Measurements from ENCODE around the gene FDXR. TPM values are rescaled to one million over a fixed set of nuclear protein-coding genes. Genes with fewer than 3 reads are reported as not detected.
"Not testable (repeated sequence)": the region's sequence is repeated elsewhere in the genome, so short reads cannot be mapped to it uniquely, and the experiment has no call there.

The FDXR gene, protein sequence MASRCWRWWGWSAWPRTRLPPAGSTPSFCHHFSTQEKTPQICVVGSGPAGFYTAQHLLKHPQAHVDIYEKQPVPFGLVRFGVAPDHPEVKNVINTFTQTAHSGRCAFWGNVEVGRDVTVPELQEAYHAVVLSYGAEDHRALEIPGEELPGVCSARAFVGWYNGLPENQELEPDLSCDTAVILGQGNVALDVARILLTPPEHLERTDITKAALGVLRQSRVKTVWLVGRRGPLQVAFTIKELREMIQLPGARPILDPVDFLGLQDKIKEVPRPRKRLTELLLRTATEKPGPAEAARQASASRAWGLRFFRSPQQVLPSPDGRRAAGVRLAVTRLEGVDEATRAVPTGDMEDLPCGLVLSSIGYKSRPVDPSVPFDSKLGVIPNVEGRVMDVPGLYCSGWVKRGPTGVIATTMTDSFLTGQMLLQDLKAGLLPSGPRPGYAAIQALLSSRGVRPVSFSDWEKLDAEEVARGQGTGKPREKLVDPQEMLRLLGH
- total RNA-seq = 1.3 TPM

DNA sequence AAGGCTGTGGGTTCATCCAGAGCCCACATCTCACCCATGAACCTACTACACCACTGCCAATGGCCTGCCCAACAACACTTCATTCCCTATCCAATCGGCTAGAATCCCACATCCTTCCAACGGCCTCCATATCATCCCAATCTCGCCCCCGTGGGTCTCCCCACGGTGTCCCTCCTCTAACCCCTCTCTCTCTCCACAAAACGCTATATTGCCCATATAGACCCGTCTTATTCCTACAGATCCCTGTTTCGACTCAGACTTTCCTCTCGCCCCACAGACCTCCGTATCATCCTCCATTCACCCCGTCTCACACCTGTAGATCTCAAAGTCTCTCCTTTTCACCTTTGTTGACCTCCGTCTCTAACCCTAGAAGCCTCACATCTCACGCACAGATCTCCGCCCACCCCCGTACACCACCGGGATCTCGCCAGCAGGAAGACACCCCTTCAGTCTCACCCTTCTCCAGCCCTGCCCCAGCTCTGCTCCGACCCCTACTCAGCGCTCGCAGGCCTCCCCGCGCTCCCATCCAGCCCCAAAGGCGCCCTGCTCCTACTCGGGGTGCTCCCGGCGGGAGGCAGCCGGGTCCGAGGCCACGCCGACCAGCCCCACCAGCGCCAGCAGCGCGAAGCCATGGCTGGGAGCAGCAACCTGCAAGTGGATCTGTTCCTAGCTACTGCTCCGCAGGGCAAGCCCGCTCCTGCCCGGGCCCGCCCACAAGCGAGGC lies at the start of gene FDXR:
TSS of gene FDXR (minus strand) at position 682 of the 724 bp plus-strand sequence. CDS start at position 632, 50 bp downstream.
- Histone ChIP-seq H3K4me1 (ENCODE audit: insufficient read depth, low read length) (peaks cover 16% of the 10 kb centered on the region), H3K27me3 (ENCODE audit: insufficient read depth, low read length) (no peaks in the 10 kb centered on the region), H3K4me3 (ENCODE audit: low read length) (peak within 1 kb of the TSS; percentile 81), H3K9me3 (ENCODE audit: low read depth, low read length) (no peaks in the 10 kb centered on the region)

DNA sequence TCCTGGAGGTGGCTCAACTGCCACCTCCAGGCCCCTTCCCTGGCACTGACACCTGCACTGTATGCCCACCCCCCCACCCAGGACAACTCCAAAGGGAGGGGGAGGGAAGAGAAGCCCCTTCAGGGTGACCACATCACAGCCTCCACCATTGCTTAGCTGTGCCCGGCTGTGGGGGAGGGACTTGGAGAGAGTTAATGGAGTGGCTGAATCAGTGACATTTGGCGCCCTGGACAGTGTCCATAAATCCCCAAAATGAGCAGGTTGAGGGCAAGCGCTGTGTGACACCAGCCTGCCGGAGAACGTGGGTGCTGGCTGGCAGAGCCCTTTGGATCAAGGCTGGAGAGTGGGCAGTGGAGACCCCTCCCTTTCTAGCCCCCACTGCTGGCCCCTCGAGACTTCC lies 49.4 kb upstream of the FDXR start:
- Histone ChIP-seq H3K27me3 (ENCODE audit: insufficient read depth, low read length) (peaks cover 42% of the 10 kb centered on the region), H3K9me3 (ENCODE audit: low read depth, low read length) (no peaks in the 10 kb centered on the region), H3K4me3 (ENCODE audit: low read length) (no peak overlapping the region), H3K4me1 (ENCODE audit: insufficient read depth, low read length) (peaks cover 29% of the 10 kb centered on the region)

DNA sequence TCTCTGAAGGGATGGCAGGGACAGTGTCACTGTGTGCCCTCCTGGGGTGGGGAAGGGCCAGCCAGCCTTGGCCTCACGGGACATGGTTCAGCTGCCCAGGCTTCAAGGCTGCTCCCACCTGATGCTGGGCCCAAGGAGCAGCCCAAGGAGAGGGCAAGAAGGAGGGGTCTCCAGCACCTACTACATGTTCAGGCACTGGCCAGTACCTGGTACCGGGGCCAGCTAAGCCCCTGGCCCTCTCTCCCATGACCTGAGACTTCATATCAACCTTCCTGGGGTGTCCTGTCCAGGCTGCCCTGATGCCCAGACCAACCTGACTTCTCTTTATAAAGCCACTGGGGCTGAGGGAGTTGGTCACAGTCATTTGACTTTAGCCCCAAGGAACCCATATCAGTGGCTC lies 49.0 kb upstream of the FDXR start:
- Histone ChIP-seq H3K4me3 (ENCODE audit: low read length) (no peak overlapping the region), H3K27me3 (ENCODE audit: insufficient read depth, low read length) (peaks cover 39% of the 10 kb centered on the region), H3K4me1 (ENCODE audit: insufficient read depth, low read length) (peaks cover 32% of the 10 kb centered on the region), H3K9me3 (ENCODE audit: low read depth, low read length) (no peaks in the 10 kb centered on the region)

DNA sequence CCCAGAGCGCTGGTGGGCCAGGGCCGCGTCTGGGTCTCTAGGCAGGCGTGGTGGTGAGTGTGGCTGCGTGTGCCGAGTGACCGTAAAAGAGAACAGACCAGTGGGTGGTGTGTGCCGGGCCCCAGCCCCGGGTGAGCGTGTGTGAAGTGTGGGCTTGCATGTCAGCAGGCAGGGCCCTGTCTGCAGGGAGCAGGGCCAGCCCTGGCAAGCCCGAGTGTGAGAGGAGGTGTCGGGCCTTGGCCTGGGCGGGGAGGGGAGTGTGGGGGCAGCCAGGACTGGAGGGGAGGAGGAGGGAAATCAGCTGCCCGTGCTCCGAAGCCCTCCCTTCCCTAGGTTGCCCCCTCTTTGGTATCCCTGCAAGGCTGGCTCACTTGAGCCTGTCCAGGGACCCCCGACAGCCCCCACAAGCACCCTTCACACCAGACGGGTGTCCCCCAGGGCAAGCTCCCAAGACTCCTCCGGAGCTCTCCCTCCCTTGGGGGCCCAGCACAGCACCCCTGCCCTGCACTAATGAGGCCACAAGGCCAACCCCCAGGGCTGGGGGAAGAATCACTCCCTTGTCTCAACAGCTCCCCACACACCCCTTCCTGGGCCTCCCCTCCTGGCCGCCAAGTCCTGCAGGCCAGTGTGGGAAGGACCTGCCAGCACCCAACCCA lies 48.4 kb upstream of the FDXR start:
- Histone ChIP-seq H3K27me3 (ENCODE audit: insufficient read depth, low read length) (peaks cover 37% of the 10 kb centered on the region), H3K9me3 (ENCODE audit: low read depth, low read length) (no peaks in the 10 kb centered on the region), H3K4me3 (ENCODE audit: low read length) (no peak overlapping the region), H3K4me1 (ENCODE audit: insufficient read depth, low read length) (peaks cover 32% of the 10 kb centered on the region)

DNA sequence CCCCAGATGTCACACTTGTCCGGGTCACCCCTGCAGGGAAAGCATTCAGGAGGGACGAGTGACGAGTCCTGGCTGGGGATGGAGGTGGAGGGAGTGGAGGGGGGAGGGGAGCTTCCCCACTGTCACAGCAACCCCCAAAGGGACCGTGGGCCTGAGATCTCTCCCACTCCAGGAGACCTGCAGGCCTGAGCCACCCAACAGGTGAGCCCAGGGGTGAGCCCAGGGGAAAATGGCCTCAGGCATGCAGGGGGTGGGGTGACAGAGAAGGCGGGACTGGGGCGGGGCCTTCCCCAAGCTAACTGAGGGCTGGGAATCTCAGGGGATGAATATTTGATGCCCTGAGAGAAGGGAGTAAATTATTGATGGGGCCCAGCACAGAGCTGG lies 47.8 kb upstream of the FDXR start:
- H3K4me3 ChIP-seq (ENCODE audit: low read length) = no peak overlapping the region
- no peaks in the 10 kb centered on the region for H3K9me3 ChIP-seq (ENCODE audit: low read depth, low read length)
- peaks cover 32% of the 10 kb centered on the region for H3K4me1 ChIP-seq (ENCODE audit: insufficient read depth, low read length)
- H3K27me3 ChIP-seq (ENCODE audit: insufficient read depth, low read length) = peaks cover 31% of the 10 kb centered on the region

DNA sequence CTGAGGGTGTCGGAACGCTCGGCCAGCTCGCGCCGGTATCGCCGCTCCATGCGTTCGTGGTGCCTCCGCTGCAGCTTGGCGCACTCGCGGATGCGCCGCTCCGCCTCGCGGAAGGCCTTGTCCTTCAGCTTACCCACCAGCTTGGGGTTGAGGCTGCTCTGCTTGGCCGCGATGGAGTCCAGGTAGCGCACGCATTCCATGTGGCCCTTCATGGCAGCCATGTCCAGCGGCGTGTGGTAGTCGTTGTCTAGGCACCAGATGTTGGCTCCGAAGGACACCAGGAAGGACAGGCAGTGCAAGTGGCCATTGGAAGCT lies 47.5 kb upstream of the FDXR start:
- Histone ChIP-seq H3K4me1 (ENCODE audit: insufficient read depth, low read length) (peaks cover 32% of the 10 kb centered on the region), H3K4me3 (ENCODE audit: low read length) (no peak overlapping the region), H3K27me3 (ENCODE audit: insufficient read depth, low read length) (peaks cover 28% of the 10 kb centered on the region), H3K9me3 (ENCODE audit: low read depth, low read length) (no peaks in the 10 kb centered on the region)

DNA sequence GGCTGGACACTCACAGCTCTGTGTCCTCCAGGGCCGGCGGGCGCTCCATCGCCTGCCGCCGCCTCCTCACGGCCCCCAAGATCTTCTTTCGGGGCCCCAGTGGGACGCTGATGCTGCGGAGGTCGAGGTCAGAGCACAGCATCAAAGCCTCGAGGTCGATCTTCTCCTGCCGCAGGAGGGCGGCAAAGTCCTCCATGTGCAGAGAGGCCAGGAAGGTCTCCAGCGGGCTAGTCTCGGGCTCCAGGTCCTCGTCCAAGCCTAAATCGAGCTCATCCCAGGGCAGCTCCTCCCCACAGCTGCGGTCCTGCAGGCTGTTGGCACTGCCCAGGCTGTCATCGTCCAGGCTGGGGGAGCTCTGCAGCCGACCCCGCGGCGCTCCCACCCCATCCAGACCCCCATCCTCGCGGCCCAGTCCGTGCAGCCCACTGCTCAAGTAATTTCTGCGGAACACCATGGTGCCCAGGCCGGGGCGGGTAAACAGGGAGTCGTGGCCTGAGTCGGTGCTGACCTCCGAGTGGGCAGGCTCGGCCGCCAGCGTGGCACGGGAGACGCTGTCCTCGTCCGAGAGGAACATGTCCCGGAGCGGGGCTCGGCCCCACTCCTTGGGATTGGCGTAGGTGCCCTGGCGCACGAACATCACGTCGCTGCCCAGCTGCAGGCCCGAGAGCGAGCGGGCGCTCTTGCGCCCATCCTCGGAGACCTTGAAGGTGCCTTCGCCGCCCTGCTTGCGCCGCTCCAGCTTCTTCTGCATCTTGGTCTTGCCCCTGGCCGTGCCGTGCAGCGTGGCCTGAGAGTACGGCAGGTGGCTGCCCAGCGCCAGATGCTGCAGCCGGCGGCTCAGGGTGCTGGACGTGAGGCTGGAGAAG lies 46.9 kb upstream of the FDXR start:
- Histone ChIP-seq H3K4me1 (ENCODE audit: insufficient read depth, low read length) (peaks cover 29% of the 10 kb centered on the region), H3K4me3 (ENCODE audit: low read length) (no peak overlapping the region), H3K9me3 (ENCODE audit: low read depth, low read length) (no peaks in the 10 kb centered on the region), H3K27me3 (ENCODE audit: insufficient read depth, low read length) (peaks cover 22% of the 10 kb centered on the region)

DNA sequence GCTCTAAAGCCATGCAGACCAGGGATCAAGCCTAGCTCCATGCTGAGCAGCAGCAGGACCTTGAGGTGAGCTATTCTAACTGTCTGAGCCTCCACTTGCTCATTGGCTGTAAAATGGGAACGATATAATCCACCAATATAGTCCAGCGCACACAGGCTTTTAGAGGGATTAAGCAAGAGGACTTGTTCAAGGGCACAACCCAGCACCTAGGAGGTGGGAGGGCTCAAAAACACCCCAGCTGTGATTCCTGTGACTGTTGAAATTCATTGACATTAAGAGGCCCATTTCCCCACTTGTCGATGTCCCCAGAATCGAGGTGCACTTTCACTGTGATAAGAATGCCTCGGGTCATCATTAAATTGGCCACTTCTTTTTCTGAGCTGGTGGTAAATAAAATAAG lies 46.1 kb upstream of the FDXR start:
- Histone ChIP-seq H3K4me1 (ENCODE audit: insufficient read depth, low read length) (peaks cover 21% of the 10 kb centered on the region), H3K27me3 (ENCODE audit: insufficient read depth, low read length) (peaks cover 14% of the 10 kb centered on the region), H3K9me3 (ENCODE audit: low read depth, low read length) (no peaks in the 10 kb centered on the region), H3K4me3 (ENCODE audit: low read length) (no peak overlapping the region)

DNA sequence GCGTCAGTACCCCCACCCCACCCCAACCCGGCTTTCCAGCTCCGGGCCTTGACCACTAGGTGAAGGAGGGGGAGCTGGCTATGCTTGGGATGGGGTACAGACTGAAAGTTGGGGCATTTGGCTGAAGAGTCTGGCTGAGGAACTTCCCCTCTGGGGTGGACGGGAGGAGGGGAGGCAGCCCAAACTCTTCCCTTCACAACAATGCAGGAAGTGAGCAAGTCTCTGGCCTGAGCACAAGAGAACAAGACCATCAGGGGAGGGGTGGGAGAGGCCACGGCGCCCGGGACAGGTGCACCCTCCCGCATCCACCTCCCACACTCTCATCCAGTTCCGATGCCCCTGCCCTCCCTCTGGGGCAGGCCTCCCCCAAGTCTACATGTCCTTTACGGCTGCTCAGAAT lies 44.6 kb upstream of the FDXR start:
- Histone ChIP-seq H3K4me3 (ENCODE audit: low read length) (no peak overlapping the region), H3K27me3 (ENCODE audit: insufficient read depth, low read length) (peaks cover 7% of the 10 kb centered on the region), H3K9me3 (ENCODE audit: low read depth, low read length) (no peaks in the 10 kb centered on the region), H3K4me1 (ENCODE audit: insufficient read depth, low read length) (peaks cover 13% of the 10 kb centered on the region)

DNA sequence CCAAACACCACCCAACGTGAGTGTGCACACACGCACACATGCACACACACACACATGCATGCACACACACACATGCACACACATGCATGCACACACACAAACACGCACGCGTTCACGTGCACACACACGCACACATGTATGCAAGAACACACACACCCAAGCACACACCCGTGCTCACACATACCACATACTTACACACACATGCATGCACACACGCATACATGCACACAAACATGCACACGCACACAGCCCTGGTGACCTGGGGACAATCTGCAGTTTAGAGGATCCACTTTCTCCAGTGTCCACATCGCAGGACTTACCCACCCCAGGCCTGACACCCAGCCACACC lies 44.0 kb upstream of the FDXR start:
- no peak overlapping the region for H3K4me3 ChIP-seq (ENCODE audit: low read length)
- H3K9me3 ChIP-seq (ENCODE audit: low read depth, low read length) = no peaks in the 10 kb centered on the region
- H3K27me3 ChIP-seq (ENCODE audit: insufficient read depth, low read length) = peaks cover 3% of the 10 kb centered on the region
- peaks cover 13% of the 10 kb centered on the region for H3K4me1 ChIP-seq (ENCODE audit: insufficient read depth, low read length)

DNA sequence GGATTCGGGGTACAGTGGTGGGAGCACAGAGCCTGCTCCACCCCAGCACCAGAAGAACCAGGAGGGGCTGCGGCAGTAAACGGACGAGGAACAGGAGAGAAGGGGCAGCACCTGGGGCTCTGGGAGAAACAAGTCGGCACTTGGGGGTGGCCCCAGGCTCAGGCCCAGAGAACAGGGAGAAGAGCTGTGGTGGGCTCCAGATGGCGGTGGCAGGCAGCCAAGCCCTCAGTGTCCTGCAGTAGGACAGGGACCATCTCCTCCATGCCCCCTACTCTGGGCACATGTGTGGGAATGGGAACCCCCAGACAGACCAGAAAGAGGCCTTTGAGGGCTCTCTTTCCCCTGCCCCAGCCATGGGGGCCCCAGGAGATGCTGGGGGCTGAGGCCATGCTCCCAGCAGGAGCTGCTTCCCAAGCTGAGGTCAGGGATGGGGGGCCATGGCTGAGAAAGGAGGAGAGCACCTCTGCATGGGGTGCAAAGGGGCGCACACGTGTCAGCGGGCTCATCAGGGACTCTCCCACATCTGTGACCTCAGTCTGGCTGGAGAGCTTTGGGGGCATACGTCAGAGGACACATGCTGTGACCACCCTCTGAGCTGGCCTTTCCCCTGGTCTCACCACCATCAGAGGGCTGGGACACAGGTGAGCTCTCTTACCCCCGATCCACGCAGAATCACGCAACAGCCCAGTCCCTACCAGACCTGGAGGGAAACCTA lies 43.5 kb upstream of the FDXR start:
- Histone ChIP-seq H3K4me3 (ENCODE audit: low read length) (no peak overlapping the region), H3K27me3 (ENCODE audit: insufficient read depth, low read length) (no peaks in the 10 kb centered on the region), H3K9me3 (ENCODE audit: low read depth, low read length) (no peaks in the 10 kb centered on the region), H3K4me1 (ENCODE audit: insufficient read depth, low read length) (peaks cover 13% of the 10 kb centered on the region)

DNA sequence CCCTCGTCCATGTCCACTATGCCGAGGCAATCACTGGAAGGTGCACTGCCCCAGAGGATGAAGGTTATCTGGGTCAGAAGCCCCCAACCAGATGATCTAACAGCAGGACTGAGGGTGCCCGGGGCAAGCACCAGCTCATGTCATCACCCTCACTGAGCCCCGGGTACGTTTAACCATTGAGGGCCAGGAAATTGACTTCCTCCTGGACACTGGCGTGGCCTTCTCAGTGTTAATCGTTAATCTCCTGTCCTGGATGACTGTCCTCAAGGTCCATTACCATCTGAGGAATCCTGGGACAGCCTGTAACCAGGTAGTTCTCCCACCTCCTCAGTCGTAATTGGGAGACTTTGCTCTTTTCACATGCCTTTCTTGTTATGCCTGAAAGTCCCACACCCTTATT lies 38.6 kb upstream of the FDXR start:
- not testable (repeated sequence) for H3K27me3 ChIP-seq (ENCODE audit: insufficient read depth, low read length); H3K9me3 ChIP-seq (ENCODE audit: low read depth, low read length); H3K4me3 ChIP-seq (ENCODE audit: low read length); H3K4me1 ChIP-seq (ENCODE audit: insufficient read depth, low read length)

DNA sequence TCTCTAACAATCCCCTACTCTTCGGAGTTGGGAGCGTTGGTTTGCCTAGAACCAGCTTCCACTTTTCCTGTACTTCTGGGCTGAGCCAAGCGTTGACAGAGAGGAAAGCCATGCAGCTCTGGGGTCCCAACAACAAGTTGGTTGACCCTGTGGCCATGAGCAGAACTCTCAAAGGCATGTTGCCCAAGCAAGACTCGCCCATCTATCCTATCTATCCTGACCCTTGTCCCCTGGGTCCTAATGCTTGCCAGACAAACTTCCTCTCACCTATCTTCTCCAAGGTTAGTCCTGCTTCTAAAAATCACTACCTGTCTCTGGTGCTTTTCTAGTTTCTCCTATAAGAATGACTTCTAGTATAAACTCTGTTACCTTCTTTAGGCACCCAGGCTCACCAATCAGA lies 36.3 kb upstream of the FDXR start:
- not testable (repeated sequence) for H3K4me1 ChIP-seq (ENCODE audit: insufficient read depth, low read length); H3K4me3 ChIP-seq (ENCODE audit: low read length); H3K9me3 ChIP-seq (ENCODE audit: low read depth, low read length); H3K27me3 ChIP-seq (ENCODE audit: insufficient read depth, low read length)

DNA sequence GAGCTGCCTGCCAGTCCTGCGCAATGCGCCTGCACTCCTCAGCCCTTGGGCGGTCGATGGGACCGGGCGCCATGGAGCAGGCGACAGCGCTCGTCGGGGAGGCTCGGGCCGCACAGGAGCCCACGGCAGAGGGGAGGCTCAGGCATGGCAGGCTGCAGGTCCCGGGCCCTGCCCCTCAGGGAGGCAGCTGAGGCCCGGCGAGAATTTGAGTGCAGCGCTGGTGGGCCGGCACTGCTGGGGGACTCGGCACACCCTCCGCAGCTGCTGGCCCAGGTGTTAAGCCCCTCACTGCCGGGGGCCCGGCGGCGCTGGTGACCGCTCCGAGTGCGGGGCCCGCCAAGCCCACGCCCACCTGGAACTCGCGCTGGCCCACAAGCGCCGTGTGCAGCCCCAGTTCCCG lies 34.2 kb upstream of the FDXR start:
- Histone ChIP-seq H3K4me3 (ENCODE audit: low read length) (no peak overlapping the region), H3K27me3 (ENCODE audit: insufficient read depth, low read length) (no peaks in the 10 kb centered on the region), H3K4me1 (ENCODE audit: insufficient read depth, low read length) (no peaks in the 10 kb centered on the region), H3K9me3 (ENCODE audit: low read depth, low read length) (no peaks in the 10 kb centered on the region)

Measured in mononuclear cell (primary cell).